PC-3 (cell line): ENCODE results near the gene MCM9. TPM values are rescaled to one million over a fixed set of nuclear protein-coding genes. Genes with fewer than 3 reads are reported as not detected.

Experiments
- ATAC-seq: fragments of 200-7000 bp; cut with Tn5 transposase; 2 replicates; pipeline ENCODE4 v1.9.1; 2020; ENCODE audit warnings: mild to moderate bottlenecking, moderate library complexity
- BruUV-seq: library from RNA; stranded (reverse); fragments of 400-500 nt; replicated peaks from 2 replicates; lab custom pipeline; 2021; lab: Mats Ljungman, UMichigan
- CTCF ChIA-PET: fragments of 300-600 bp; sonication (Branson Sonifier 250); formaldehyde crosslinking; loops from one replicate; lab custom pipeline; 2022; ENCODE audit warnings: antibody characterized with exemption; lab: Charles Lee
- POLR2A ChIA-PET: fragments of 300-600 bp; sonication (Branson Sonifier 250); formaldehyde crosslinking; loops from one replicate; lab custom pipeline; 2022; ENCODE audit warnings: antibody characterized with exemption; ENCODE audit not compliant: unreplicated experiment; lab: Charles Lee
- DNase-seq: peaks from one replicate; pipeline ENCODE4 v3.0.0-alpha.2; 2015
- H2AFZ ChIP-seq: fragments of 300-600 bp; sonication (generic); 2 replicates; pipeline ENCODE4 v1.6.0; 2016; ENCODE audit warnings: antibody characterized with exemption, low read length
- H3F3A ChIP-seq: fragments of 300-600 bp; sonication (generic); one replicate; pipeline ENCODE4 v1.6.0; 2017; ENCODE audit warnings: antibody characterized with exemption, low read length, control low read depth, mild to moderate bottlenecking; ENCODE audit not compliant: unreplicated experiment
- H3K27ac ChIP-seq: fragments of 300-600 bp; sonication (generic); 2 replicates; pipeline ENCODE4 v1.5.1; 2016; ENCODE audit warnings: mild to moderate bottlenecking, low read length
- H3K27me3 ChIP-seq: fragments of 300-600 bp; sonication (generic); 2 replicates; pipeline ENCODE4 v1.6.1; 2016; ENCODE audit warnings: low read length, mixed read lengths
- H3K36me3 ChIP-seq: fragments of 300-600 bp; sonication (generic); 2 replicates; pipeline ENCODE4 v1.6.1; 2016; ENCODE audit warnings: low read depth, mixed run types, low read length, mixed read lengths
- H3K4me1 ChIP-seq: fragments of 300-600 bp; sonication (generic); 2 replicates; pipeline ENCODE4 v1.5.1; 2016; ENCODE audit warnings: low read length; ENCODE audit not compliant: insufficient read depth
- H3K4me2 ChIP-seq: fragments of 300-600 bp; sonication (generic); 2 replicates; pipeline ENCODE4 v1.6.0; 2016; ENCODE audit warnings: low read length
- H3K4me3 ChIP-seq: fragments of 300-600 bp; sonication (generic); 2 replicates; pipeline ENCODE4 v1.5.1; 2016; ENCODE audit warnings: mild to moderate bottlenecking, low read length, mixed read lengths
- H3K79me2 ChIP-seq: fragments of 300-600 bp; sonication (generic); 2 replicates; pipeline ENCODE4 v1.6.1; 2017; ENCODE audit warnings: low read length, mixed read lengths
- H3K9ac ChIP-seq: fragments of 300-600 bp; sonication (generic); 2 replicates; pipeline ENCODE4 v1.6.0; 2016; ENCODE audit warnings: mild to moderate bottlenecking, low read length
- H3K9me2 ChIP-seq: fragments of 300-600 bp; sonication (generic); replicated peaks from 2 replicates; pipeline ENCODE4 v1.6.1; 2016; ENCODE audit warnings: mixed run types, low read length, mixed read lengths
- H3K9me3 ChIP-seq: fragments of 300-600 bp; sonication (generic); 2 replicates; pipeline ENCODE4 v1.6.1; 2016; ENCODE audit warnings: low read length, mixed read lengths
- H4K20me1 ChIP-seq: fragments of 300-600 bp; sonication (generic); 2 replicates; pipeline ENCODE4 v1.6.1; 2016; ENCODE audit warnings: low read length, mixed read lengths
- CTCF ChIP-seq: fragments of 300-600 bp; sonication (generic); conservative IDR thresholded peaks from 2 replicates; pipeline ENCODE4 v1.5.1; 2017; ENCODE audit warnings: antibody characterized with exemption, low read depth, mild to moderate bottlenecking, low read length
- EZH2 ChIP-seq: fragments of 300-600 bp; sonication (generic); IDR thresholded peaks from one replicate; pipeline ENCODE4 v1.6.1; 2017; ENCODE audit warnings: antibody characterized with exemption, mild to moderate bottlenecking, low read length; ENCODE audit not compliant: unreplicated experiment
- EZH2phosphoT487 ChIP-seq: fragments of 300-600 bp; sonication (generic); IDR thresholded peaks from 2 replicates; pipeline ENCODE4 v1.6.1; 2018; ENCODE audit warnings: mild to moderate bottlenecking, antibody characterized with exemption, low read length, borderline replicate concordance
- intact Hi-C: fragments of 100-400 bp; cut with micrococcal nuclease; formaldehyde crosslinking; loops from 2 replicates; pipeline ENCODE4 v1.9.0; 2023
- total RNA-seq: library from RNA; depleted of rRNA; stranded (reverse); fragments of >200 nt; gene quantifications from 2 replicates; pipeline ENCODE4 v1.2.3, GENCODE V29; 2014

Gene MCM9
- total RNA-seq, 1 experiment from 2014 or later = 5.8 TPM

- H3K27me3 ChIP-seq = no peaks in the 10 kb centered on the region
- ATAC-seq (no peak), DNase-seq (no peak)
- 0 out of 2 replicates have a peak, but pooled peaks cover 3% of the 10 kb centered on the region for H4K20me1 ChIP-seq
- CTCF ChIA-PET = no interaction called here
- intact Hi-C loops = no loop called here
- H3K4me1 ChIP-seq = no peaks in the 10 kb centered on the region
- H3K36me3 ChIP-seq = peaks cover 70% of the 10 kb centered on the region
- H3K79me2 ChIP-seq = peaks cover 56% of the 10 kb centered on the region
- no peak for TF ChIP-seq EZH2phosphoT487
- no peak for TF ChIP-seq CTCF
- TF ChIP-seq EZH2 = no peak
- H3K9me2 ChIP-seq = no peaks in the 10 kb centered on the region
- no peaks in the 10 kb centered on the region for H3F3A ChIP-seq
- H3K4me2 ChIP-seq = no peak overlapping the region
- no peak overlapping the region for H3K4me3 ChIP-seq
- POLR2A ChIA-PET = no interaction called here
- no peak overlapping the region for H3K9ac ChIP-seq
- H3K27ac ChIP-seq = no peak overlapping the region
- H2AFZ ChIP-seq = no peak overlapping the region
- H3K9me3 ChIP-seq = no peaks in the 10 kb centered on the region
- no TSS peak for BruUV-seq
Measured at GRCh38 chr6:118903691-118904090, 31.3 kb downstream of the MCM9 start.

DNA sequence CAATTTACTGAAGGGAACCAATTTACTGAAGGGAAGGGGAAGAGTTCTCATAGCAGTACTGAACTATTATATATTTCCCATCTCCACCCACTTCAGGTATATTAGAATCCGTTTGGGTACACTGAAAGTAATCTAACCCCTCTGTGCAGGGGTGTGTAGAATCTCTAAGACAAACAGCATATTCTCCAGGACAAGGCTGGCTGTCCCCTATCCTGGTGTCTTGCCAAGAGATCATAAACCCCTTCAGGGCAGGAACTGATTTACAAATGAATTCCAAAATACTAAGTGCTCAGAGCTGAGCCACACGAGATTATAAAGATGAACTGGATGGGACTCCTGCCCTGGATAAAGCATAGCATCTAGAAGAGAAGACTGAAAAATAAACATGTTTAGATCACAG lies 31.8 kb downstream of the MCM9 start:
- Histone ChIP-seq H3K4me3 (no peak overlapping the region), H3K27ac (no peak overlapping the region), H3K4me1 (no peaks in the 10 kb centered on the region), H3K4me2 (no peak overlapping the region), H2AFZ (no peak overlapping the region), H3K9ac (no peak overlapping the region), H4K20me1 (0 out of 2 replicates have a peak, but pooled peaks cover 3% of the 10 kb centered on the region), H3F3A (no peaks in the 10 kb centered on the region), H3K9me3 (no peaks in the 10 kb centered on the region), H3K27me3 (no peaks in the 10 kb centered on the region), H3K9me2 (no peaks in the 10 kb centered on the region), H3K79me2 (peaks cover 62% of the 10 kb centered on the region), H3K36me3 (peaks cover 65% of the 10 kb centered on the region)
- no peak for ATAC-seq
- TF ChIP-seq CTCF (no peak), EZH2phosphoT487 (no peak), EZH2 (no peak)
- ChIA-PET CTCF (no interaction called here), POLR2A (no interaction called here)
- intact Hi-C loops = no loop called here
- no TSS peak for BruUV-seq
- DNase-seq = no peak

DNA sequence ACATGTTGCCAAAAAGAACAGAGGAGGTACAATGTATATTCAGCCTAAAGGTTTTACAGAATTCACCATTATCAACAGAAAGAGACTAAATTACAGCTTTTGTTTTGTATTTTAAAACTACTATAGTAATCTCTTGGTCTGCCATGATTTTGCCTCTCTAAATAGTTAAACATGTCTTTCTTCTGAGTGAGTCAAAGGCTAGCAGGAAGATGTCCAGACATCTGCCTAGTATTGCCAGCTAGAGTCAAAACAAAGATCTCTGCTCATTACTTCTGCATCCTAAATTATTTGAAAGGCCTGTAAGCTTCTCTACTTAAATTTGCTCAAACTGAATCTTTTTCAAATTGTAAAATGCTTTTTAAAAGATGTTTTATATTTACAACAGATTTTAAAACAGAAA lies 32.2 kb downstream of the MCM9 start:
- peaks cover 2% of the 10 kb centered on the region for H3K4me1 ChIP-seq
- H3F3A ChIP-seq = no peaks in the 10 kb centered on the region
- DNase-seq (no peak), ATAC-seq (no peak)
- H3K27ac ChIP-seq = no peak overlapping the region
- no peaks in the 10 kb centered on the region for H3K27me3 ChIP-seq
- peaks cover 66% of the 10 kb centered on the region for H3K79me2 ChIP-seq
- H3K4me2 ChIP-seq = no peak overlapping the region
- no peak for TF ChIP-seq CTCF
- TF ChIP-seq EZH2 = no peak
- TF ChIP-seq EZH2phosphoT487 = no peak
- BruUV-seq = no TSS peak
- ChIA-PET POLR2A (no interaction called here), CTCF (no interaction called here)
- H3K9me3 ChIP-seq = no peaks in the 10 kb centered on the region
- no peak overlapping the region for H3K9ac ChIP-seq
- H3K4me3 ChIP-seq = no peak overlapping the region
- H4K20me1 ChIP-seq = 0 out of 2 replicates have a peak, but pooled peaks cover 3% of the 10 kb centered on the region
- no peak overlapping the region for H2AFZ ChIP-seq
- H3K9me2 ChIP-seq = no peaks in the 10 kb centered on the region
- intact Hi-C loops = no loop called here
- peaks cover 65% of the 10 kb centered on the region for H3K36me3 ChIP-seq
